Brain pericyte (primary cell): ENCODE results near the gene CT47A1.
"Not testable (repeated sequence)": the region's sequence is repeated elsewhere in the genome, so short reads cannot be mapped to it uniquely, and the experiment has no call there.

Source experiments
- DNase-seq: peaks from one replicate; pipeline ENCODE4 v3.0.0-alpha.2; 2012; ENCODE audit warnings: low read depth, low spot score

The CT47A1 gene

DNA sequence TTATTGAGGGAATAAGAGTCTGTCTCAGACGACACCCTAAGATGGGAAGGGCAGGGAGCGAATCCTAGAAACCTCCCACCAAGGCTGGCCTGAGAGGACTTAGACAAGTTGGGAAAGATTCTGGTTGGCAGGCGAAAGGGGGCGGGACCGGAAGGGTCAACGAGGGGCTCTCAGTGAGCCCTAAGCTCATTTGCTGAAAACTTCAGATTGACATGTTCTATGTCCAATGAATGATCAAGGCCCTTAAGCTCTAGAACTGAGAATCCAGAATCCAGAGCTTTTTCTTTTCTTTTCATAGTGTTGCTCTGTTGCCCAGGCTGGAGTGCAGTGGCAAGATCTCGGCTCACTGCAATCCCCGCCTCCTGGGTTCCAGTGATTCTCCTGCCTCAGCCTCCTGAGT, at the start of gene CT47A1:
CT47A1 (minus strand) TSS at position 101 of the 400 bp plus-strand sequence. CDS start 231 bp downstream, outside the sequence.
- not testable (repeated sequence) for DNase-seq

DNA sequence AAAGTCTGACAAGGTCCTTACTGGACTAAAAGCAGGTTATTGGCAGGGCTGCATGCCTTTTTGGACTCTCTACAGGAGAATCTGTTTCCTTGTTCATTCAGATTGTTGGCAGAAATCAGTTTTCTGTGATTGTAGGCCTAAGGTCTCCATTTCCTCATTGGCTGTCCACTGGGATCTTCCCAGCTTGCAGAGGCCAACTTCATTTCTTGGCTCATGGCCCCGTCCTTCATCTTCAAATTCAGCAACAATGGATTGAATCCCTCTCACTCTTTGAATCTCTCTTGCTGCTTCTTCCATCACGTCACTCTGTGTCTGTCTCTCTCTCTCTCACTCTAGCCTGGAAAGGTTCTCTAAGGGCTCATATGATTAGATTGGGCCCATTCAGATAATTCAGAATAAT, 47.0 kb upstream of the CT47A1 start:
- no peak for DNase-seq

DNA sequence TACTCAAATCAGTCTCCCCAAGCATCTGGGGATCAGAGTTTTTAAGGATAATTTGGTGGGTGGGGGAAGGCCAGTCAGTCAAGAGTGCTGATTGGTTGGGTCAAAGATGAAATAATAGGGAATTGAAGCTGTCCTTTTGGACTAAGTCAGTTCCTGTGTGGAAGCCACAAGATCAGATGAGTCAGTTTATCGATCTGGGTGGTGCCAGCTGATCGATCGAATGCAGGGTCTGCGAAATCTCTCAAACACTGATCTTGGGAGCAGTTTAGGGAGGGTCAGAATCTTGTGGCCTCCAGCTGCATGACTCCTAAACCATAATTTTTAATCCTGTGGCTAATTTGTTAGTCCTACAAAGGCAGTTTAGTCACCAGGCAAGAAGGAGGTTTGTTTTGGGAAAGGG, 44.5 kb upstream of the CT47A1 start:
- DNase-seq = no peak

DNA sequence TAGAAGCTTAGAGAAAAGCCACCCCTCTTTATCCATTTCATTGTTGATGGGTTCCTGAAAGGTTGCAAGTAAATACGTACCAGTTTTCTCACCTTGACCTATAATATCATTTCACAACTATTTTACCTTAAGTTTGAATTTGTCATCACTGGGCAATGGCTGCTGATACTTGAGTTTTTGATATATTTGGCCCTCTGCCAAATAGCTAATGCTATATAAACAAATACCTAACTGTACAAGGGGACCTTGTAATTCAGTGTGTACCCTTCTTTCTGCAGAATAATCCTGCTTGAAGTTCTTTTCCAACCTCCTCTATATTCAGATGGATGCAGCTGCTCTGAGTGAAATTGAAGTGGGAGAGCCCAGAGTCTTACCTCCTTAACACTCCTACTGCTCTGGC, 42.9 kb upstream of the CT47A1 start:
- no peak for DNase-seq

DNA sequence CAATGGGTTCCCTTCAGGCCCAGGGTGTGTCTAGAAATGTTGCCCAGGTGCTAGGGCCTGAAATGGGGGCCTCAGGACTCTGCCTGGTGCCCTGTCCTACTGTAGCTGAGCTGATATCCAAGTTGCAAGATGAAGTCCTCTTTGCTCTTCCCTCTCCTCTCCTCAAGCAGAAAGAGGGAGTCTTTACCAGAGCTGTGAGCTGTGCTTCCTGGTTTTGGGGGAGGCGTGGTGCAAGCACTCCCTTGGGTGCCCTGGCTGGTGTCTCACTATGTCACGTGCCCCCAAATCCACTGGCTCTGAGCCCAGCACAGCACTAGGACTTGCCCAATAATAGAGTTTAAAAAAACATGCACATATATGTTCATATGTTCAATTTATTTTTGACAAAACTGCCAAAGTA, 29.3 kb upstream of the CT47A1 start:
- no peak for DNase-seq

DNA sequence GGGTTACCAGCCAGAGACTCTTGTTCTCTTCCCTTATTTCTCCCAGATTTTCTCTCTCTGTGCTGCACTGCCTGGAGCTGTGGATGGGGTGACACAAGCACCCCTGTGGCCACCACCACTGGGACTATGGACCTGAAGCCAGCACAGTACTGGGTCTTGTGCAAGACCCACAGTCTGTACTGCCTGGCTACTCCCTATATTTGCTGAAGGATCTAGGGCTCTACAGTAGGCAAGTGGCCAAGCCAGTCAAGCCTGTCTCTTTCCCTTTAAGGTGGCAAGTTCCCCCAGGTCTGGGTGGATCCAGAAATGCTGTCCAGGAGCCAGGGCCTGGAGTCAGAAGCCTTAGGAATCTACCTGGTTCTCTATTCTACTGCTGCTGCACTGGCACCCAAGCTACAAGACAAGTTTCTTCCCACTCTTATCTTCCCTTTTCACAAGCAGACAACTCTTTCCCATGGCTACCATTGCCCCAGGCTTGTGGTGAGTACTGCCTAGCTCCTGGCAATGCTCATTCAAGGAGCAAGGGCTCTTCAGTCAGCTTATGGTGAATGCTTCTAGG, 28.4 kb upstream of the CT47A1 start:
- DNase-seq = no peak

DNA sequence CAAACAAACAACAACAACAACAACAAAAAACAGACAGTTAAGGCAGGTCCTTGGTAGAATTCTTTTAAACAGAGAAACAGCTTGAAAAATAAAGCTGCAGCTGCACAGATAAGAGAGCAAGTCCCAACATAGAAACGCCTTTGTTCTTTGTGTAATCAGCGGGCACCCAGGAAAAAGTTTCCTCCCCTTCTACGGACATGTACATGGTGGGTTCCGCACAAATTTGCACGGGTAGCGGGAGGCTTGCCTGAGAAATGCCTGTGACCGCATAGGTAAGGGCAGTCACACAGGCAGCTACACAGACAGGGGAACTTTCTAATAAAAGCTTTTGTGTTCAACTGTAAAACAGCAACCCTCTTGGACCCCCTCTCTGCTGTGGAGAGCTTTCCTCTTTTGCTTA, 25.7 kb upstream of the CT47A1 start:
- DNase-seq = no peak

DNA sequence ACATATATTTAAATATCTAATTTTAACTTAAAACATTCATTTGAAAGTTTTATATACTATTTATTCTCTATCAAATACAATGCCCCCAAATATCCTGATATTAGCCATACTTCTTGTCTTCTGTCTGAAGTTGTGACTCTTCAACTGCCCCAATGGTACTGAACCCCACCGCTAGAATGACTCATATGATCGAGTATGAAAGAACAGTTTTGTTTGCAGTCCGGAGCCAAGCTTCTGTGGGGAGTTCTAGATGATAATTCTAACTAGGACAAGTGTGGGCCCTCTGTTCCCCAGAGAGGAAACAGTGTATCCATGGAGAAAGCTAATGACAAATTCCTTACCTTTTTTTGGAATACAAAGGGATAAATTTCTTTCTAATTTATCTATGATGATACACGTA, 24.7 kb upstream of the CT47A1 start:
- no peak for DNase-seq

DNA sequence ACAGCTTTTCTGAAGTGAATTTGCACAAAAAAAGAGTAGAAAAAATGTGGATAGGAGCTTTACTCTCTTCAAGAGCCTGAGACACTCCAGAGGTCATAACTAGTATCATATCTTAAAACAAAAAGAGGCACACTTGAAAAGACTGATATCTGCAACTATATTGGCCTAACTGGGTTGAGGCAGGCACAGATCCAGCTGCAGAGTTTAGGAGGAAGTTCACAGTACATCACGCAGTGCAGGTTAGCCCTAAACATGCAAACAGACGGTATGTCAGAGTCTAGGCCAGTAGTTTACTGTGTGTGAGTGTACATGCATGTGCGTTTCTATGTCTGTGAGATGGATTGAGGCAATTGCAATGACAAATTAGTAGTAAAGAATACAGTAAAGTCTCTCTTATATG, 24.2 kb upstream of the CT47A1 start:
- no peak for DNase-seq

DNA sequence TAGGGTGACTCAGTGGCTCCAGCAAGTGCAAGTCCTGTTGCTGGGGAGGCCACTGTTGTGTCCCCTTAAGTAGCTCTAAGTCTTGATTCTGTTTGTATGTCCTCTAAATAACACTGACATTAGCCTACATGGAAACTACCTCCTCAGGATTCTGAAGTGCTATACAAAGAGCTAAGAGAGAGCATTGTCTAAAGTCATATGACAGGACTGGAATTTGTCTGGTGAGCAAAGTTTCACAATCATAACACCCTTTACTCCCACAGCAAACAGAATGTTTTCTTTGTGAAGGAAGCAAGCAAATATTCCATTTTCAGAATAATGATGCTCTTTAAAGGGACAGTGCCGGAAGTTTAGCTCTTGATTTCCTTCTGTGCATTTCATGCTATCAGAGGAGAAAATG, 23.4 kb upstream of the CT47A1 start:
- DNase-seq = no peak

DNA sequence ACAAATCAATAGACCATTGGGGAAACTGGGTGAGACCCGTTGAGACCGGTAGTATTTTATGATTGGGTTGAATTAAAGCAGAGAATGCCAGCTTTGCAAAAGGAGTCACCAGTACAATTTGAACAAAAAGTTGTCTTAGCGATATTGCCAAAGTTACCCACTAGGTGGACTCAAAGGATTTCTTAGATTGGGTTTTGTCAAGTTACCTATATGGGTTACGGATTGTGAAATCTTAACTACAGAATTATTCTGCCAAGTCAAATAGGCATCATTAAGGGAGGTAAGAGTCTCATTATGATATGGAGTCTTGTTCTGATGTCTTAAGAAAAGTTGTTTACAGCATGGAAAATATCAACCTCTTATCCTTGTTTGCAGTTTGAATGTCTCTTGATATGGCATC, 15.0 kb upstream of the CT47A1 start:
- no peak for DNase-seq

DNA sequence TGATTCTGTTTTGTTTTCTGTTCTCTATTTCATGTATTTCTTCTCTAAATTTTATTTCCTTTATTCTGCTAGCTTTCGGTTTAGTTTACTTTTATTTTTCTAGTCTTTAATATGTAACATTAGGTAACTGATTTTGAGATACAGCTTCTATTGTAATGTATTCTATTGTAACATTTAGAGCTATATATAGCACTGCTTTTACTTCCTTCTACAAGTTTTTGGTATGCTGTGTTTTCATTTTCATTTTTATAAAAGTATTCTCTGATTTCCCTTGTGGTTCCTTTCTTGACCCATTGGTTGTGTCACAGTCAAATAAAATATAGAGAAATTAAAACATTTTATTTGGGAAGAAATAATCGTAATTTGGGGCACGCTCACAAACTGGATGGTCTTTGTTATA, 13.9 kb upstream of the CT47A1 start:
- no peak for DNase-seq

DNA sequence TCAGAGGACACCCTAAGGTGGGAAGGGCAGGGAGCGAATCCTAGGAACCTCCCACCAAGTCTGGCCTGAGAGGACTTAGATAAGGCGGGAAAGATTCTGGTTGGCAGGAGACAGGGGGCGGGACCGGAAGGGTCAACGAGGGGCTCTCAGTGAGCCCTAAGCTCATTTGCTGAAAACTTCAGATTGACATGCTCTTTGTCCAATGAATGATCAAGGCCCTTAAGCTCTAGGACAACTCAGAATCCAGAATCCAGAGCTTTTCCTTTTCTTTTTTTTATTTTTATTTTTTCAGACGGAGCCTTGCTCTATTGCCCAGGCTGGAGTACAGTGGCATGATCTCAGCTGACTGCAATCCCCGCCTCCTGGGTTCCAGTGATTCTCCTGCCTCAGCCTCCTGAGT, 29.1 kb downstream of the CT47A1 start, which contains the start of gene CT47A7:
CT47A7 (minus strand) TSS at position 101 of the 400 bp plus-strand sequence. CDS start 255 bp downstream, outside the sequence.
- not testable (repeated sequence) for DNase-seq
